HG02943 (cell line): ENCODE measurements around the gene DAB1.

ENCODE experiments used
- ATAC-seq: cut with Tn5 transposase; IDR thresholded peaks from one replicate; pipeline ENCODE4 v1.9.1; 2021; ENCODE audit warnings: mild to moderate bottlenecking, low read depth, moderate library complexity; ENCODE audit not compliant: unreplicated experiment

The DAB1 gene

GRCh38 chr1:57423656-57424211, at the start of gene DAB1:
TSS of gene DAB1 (minus strand) at chr1:57424060. CDS start at chr1:57291030, 133,030 bp downstream.
- no peak for ATAC-seq

GRCh38 chr1:57473448-57473847, 49.6 kb upstream of the DAB1 start:
- no peak for ATAC-seq

- no peak for ATAC-seq
Observed at GRCh38 chr1:57471995-57472394, 48.1 kb upstream of the DAB1 start.

DNA sequence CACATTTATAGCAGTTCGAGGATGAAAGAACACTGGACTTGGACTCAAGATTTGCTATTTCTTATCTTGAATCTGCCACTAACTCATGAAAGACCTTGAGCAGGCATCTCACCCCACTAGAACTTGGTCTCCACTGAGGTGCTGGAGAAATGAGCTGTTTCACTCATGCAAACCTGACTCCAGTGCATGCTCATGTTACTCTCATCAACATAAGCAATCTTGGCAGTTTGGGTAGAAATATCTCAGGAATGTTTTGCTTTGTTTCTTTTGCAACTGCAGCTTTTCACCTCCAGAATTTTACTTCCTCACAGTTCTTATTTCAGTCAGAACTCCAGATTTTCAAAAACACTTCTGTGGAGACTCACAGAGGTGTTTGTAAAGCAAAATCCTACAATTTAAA, 46.2 kb upstream of the DAB1 start:
- ATAC-seq: no peak

DNA sequence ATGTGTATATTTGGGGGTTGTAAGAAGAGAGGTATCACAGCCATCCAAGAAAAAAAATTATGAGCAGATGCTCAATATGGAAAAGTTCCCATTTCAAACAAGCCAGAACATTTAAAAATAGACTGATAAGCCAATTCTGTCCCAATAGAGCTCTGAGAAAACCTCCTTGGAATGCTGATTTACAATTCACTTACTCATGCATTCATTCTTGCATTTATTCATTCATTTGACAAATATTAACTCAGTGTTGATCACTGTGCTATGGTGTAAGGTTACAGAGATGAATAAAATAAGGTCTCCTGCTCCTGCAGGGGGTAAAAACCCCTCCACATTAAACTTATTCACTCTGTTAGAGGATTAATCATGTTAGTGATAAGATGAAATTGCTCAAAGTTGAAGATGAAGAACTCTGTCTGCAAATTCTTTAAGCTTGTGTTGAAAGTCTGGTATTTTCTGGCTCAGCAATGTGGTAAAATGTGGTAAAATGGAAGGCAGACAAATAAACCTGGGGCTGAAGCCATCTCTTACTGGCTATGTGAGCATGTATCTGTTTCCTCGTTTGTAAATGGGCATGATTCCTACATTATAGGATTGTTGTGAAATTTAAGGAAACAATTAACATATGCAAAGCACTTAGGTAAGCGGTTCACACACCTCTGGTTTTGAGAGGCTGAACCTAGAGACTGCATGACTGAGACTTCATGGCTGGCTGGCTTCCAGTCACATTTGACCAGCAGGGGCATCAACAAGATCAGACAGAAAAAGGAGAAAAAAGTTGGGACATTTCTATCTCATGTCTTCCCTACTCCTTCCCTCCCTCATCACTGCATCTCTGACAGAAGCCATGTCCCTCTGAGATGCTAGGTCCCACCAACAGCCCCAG, 45.0 kb upstream of the DAB1 start:
- ATAC-seq: no peak

- ATAC-seq: no peak
Observed at GRCh38 chr1:57467830-57468229, 44.0 kb upstream of the DAB1 start.

DNA sequence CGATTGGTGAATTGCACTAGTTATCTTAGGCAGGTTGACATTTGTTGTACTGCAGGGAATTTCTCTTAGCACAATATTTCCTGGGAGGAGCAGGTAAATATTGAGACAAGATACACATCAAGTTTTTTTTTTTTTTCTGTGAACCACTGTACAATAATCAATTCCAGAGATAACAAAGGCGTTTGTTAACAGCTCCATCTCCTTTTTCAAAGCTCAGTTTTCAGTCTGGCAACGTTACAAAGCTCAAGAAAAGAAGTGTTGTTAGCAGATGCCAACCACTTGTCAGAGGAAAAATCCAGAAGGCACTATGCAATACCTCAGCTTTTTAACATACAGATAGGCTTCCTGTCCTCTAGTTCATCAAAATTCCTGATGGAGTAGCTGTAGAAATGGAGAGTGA, 40.9 kb upstream of the DAB1 start:
- no peak for ATAC-seq

GRCh38 chr1:57463343-57463742, 39.5 kb upstream of the DAB1 start:
- ATAC-seq: no peak

DNA sequence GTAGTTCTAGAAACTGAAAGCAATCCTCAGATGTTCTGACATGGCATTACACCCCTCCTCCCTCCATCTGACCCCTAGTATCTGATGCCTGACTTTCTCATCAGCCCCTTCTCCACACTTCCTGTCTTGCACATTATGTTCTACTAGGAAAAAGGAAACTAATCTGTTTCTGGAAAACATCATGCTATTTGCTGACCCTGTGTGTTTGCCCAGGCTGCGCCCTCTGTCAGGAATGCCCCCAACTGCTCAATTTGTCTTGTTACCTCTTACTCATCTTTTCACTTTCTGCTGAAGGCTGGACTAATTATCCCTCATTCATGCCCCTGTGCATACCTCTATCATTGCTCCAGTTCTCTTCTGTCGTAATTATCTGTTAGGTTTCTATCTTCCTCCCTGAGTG, 37.5 kb upstream of the DAB1 start:
- ATAC-seq: no peak

GRCh38 chr1:57451516-57451915, 27.7 kb upstream of the DAB1 start:
- no peak for ATAC-seq

- no peak for ATAC-seq
Observed at GRCh38 chr1:57450981-57451380, 27.1 kb upstream of the DAB1 start.

DNA sequence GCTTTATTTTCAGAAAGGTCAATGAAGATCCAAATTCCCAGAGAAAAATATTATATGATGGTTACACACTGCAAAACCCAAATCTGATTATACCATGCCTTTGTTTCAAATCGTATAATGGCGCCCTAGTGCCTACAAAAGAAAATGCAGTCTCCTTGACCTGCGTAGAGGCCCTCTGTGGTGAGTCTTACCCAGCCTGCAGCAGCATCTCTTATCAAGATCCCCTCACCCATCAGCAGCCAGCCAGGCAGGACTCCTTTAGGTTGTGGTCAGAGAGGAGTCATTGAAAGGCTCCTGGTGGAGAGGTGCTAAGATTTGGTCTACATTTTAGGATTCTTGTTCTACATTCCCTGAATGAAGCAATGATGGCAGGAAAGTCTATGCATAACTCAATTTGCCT, 23.7 kb upstream of the DAB1 start:
- no peak for ATAC-seq

DNA sequence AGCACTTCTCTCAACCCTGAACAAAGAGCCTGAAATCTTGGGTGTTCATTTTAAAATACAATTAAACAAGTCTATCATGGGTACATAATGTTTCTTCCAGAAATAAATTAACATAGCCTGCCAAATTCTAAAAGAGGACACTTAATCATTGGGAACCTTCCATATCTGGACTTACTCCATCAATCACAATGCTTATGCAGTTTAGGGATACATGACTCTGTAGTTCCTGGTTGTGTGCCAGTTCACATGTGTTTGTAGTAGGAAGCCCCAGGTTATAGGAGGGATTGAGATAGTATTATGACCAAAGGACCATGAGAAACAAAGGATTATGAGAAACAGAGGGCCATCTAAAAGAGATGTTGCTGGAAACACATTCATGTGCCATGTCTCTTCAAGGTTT, 19.1 kb upstream of the DAB1 start:
- ATAC-seq: no peak

DNA sequence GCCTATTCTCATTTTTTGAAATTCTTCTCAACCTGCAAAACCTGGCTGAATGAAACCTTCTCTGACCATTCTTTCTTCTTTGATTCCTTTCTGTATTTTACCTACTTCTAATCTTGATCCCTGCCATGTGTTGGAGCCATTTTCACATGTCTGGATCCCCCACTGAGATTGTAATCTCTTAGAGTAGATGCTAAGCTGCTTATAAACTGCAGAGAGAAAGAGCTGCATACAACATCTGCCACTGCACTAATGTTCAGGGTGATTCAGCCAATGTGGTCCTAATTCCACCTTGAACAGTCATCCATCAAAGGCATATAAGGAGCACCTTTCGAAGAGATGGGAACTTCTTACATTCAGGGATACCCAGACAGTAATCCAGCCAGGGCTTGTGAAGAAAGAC, 16.2 kb upstream of the DAB1 start:
- ATAC-seq: no peak

DNA sequence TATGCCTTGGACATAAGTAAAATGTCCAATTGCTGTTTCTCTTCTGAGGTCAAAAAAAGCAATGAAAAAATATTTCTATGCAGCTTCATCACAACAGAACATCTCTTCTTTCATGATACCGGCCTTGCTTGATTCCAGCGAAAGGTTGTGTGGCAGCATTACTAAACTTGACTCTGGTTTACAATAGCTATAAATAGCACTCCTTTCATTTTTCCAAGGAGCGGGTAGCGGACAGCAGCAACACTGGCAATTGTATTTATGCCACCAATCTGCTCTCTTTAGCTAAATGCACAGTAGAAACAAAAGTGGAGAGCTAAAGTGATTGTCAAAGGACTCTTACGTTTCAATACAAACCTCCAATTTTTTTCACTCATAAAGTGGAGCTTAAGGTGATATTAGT, 7.5 kb upstream of the DAB1 start:
- ATAC-seq: no peak

- ATAC-seq: no peak
Observed at GRCh38 chr1:57424231-57425027, 569 bp upstream of the DAB1 start.

- ATAC-seq: no peak
Observed at GRCh38 chr1:57423135-57423655, 665 bp downstream of the DAB1 start.

- no peak for ATAC-seq
Observed at GRCh38 chr1:57422271-57423134, 1.4 kb downstream of the DAB1 start.

- no peak for ATAC-seq
Observed at GRCh38 chr1:57421806-57422205, 2.1 kb downstream of the DAB1 start.
